Adrenal gland (tissue), 19 donors: ENCODE results near the gene SGSM1. TPM values are rescaled to one million over a fixed set of nuclear protein-coding genes. Genes with fewer than 3 reads are reported as not detected.
A peak's percentile ranks its signal among the peaks of the same experiment; 100 is the strongest.

ENCODE experiments used
- DNase-seq, 7 donors: peaks; one replicate each; pipeline ENCODE4 v3.0.0-alpha.2; 2019 to 2020
- H3K27ac ChIP-seq, 5 donors: fragments of 200-600 bp; sonication (generic) in 4 of 5; 1 replicate in 3 of 5; 2 replicates in 2 of 5; pipeline versions ENCODE4 v1.5.1 to v1.8.0; 2016 to 2020; ENCODE audit warnings: mild to moderate bottlenecking in 1 of 5
- H3K27me3 ChIP-seq: fragments of 200-600 bp; 2 replicates; pipeline ENCODE4 v1.8.0; 2021
- H3K36me3 ChIP-seq, 2 donors: fragments of 200-600 bp; replicated peaks in 1 of 2; 1 replicate in 1 of 2; 2 replicates in 1 of 2; pipeline versions ENCODE4 v1.5.1 to v1.8.0; 2018 to 2022
- H3K4me1 ChIP-seq, 2 donors: fragments of 200-600 bp; replicated peaks in 1 of 2; 1 replicate in 1 of 2; 2 replicates in 1 of 2; pipeline versions ENCODE4 v1.5.1 to v1.8.0; 2018 to 2021
- H3K4me3 ChIP-seq, 4 donors: fragments of 200-600 bp; sonication (generic) in 3 of 4; one replicate each; pipeline ENCODE4 v1.5.1; 2016 to 2018
- H3K9me3 ChIP-seq, 3 donors: fragments of 200-600 bp; sonication (generic) in 1 of 3; replicated peaks in 1 of 3; 1 replicate in 2 of 3; 2 replicates in 1 of 3; pipeline versions ENCODE4 v1.5.1 to v1.8.0; 2016 to 2021
- POLR2A ChIP-seq, 2 donors: fragments of 450-650 bp; IDR thresholded peaks; one replicate each; pipeline ENCODE4 v1.6.1; 2017; ENCODE audit warnings: antibody characterized with exemption in 2 of 2, mild to moderate bottlenecking in 2 of 2, moderate library complexity in 1 of 2
- WGBS, 4 donors: extraction: QIAGEN DNeasy Blood & Tissue Kit in 2 of 4; methylation state at CpG; one replicate each; pipeline versions ENCODE4 v1.1.5 to v1.1.7; 2013 to 2017; 5-methylcytosine and 5-hydroxymethylcytosine counted together
- intact Hi-C, 2 donors: fragments of 100-400 bp; cut with DNase I; formaldehyde crosslinking; loops; one replicate each; pipeline versions ENCODE4 v1.14.1 to v1.15.0; 2022 to 2023
- long read RNA-seq, 10 donors: library from polyadenylated mRNA in 3 of 10; unstranded in 2 of 10; stranded (forward) in 1 of 10; transcript quantifications; one replicate each; pipeline ENCODE4 v2.0.0 and lab custom pipeline, GENCODE V29; 2021 to 2026
- polyA plus RNA-seq, 3 donors: library from polyadenylated mRNA; stranded (reverse); fragments of 200-250 nt in 2 of 3; fragments of 350-450 nt in 1 of 3; fragmentation: Illumina TruSeq in 1 of 3; extraction: RNeasy Lipid Tissue Mini Kit (QIAGEN cat#74804) in 1 of 3; gene quantifications; one replicate each; pipeline ENCODE4 v1.2.3, GENCODE V29; 2013 to 2014
- total RNA-seq, 9 donors: library from RNA; depleted of rRNA in 4 of 9; stranded (reverse); fragments of >200 nt in 4 of 9; fragments of 120-200 nt in 1 of 9; fragmentation: NEBNext Ultra II Directional in 1 of 9; extraction: Animal tissue kit (Norgen Biotek cat#: 25700) in 1 of 9; gene quantifications; one replicate each; pipeline versions ENCODE4 v1.1.0 to v1.2.4, GENCODE V29; 2013 to 2023
- TF ChIP-seq, protein P1 (sequence below), 6 experiments: fragments of 450-650 bp in 4 of 6; fragments of 200-600 bp in 2 of 6; sonication (generic) in 1 of 6; IDR thresholded peaks; 1 replicate in 5 of 6; 2 replicates in 1 of 6; pipeline versions ENCODE4 v1.5.1 to v1.8.0; 2016 to 2021; ENCODE audit warnings: antibody characterized with exemption in 6 of 6, mild to moderate bottlenecking in 2 of 6, moderate library complexity in 1 of 6
- donor health status: healthy with polysubstance abuse.
- donor health status: Bipolar disorder and iron deficiency.
- donor health status: DM: yes; HTN: yes; CAD: no.
- donor health status: DM: no; HTN: no; CAD: no.
- donor health status: DM: no; HTN: no; CAD: no.
- donor health status: DM: yes; HTN: yes; CAD: no.

SGSM1 gene, protein sequence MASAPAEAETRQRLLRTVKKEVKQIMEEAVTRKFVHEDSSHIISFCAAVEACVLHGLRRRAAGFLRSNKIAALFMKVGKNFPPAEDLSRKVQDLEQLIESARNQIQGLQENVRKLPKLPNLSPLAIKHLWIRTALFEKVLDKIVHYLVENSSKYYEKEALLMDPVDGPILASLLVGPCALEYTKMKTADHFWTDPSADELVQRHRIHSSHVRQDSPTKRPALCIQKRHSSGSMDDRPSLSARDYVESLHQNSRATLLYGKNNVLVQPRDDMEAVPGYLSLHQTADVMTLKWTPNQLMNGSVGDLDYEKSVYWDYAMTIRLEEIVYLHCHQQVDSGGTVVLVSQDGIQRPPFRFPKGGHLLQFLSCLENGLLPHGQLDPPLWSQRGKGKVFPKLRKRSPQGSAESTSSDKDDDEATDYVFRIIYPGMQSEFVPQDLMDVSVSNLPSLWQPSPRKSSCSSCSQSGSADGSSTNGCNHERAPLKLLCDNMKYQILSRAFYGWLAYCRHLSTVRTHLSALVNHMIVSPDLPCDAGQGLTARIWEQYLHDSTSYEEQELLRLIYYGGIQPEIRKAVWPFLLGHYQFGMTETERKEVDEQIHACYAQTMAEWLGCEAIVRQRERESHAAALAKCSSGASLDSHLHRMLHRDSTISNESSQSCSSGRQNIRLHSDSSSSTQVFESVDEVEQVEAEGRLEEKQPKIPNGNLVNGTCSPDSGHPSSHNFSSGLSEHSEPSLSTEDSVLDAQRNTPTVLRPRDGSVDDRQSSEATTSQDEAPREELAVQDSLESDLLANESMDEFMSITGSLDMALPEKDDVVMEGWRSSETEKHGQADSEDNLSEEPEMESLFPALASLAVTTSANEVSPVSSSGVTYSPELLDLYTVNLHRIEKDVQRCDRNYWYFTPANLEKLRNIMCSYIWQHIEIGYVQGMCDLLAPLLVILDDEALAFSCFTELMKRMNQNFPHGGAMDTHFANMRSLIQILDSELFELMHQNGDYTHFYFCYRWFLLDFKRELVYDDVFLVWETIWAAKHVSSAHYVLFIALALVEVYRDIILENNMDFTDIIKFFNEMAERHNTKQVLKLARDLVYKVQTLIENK
- 1 to 10 TPM; 1.9 to 6.8 (median 3.6) TPM for total RNA-seq
- 1 to 10 TPM; 2.0 to 3.4 (median 3.3) TPM for polyA plus RNA-seq
- long read RNA-seq, donor 1 = 0 reads
- long read RNA-seq, donor 2, full-length matches to known transcripts = 1 of 1 reads
- long read RNA-seq, donor 2, partial matches to known transcripts = 0 of 1 reads
- long read RNA-seq, donor 2, other reads (novel, unspliced or antisense) = 0 of 1 reads
- long read RNA-seq, donor 3 = 0 reads
- long read RNA-seq, donor 4 = 0 reads
- long read RNA-seq, donor 5, full-length matches to known transcripts = 2 of 6 reads
- long read RNA-seq, donor 5, partial matches to known transcripts = 3 of 6 reads
- long read RNA-seq, donor 5, other reads (novel, unspliced or antisense) = 1 of 6 reads
- long read RNA-seq, donor 6, partial matches to known transcripts = 0 of 1 reads
- long read RNA-seq, donor 6, other reads (novel, unspliced or antisense) = 1 of 1 reads
- long read RNA-seq, donor 7 = 0 reads
- long read RNA-seq, donor 8, partial matches to known transcripts = 0 of 1 reads
- long read RNA-seq, donor 8, other reads (novel, unspliced or antisense) = 0 of 1 reads
- long read RNA-seq, donor 9 = 0 reads
- long read RNA-seq, donor 10 = 0 reads

DNA sequence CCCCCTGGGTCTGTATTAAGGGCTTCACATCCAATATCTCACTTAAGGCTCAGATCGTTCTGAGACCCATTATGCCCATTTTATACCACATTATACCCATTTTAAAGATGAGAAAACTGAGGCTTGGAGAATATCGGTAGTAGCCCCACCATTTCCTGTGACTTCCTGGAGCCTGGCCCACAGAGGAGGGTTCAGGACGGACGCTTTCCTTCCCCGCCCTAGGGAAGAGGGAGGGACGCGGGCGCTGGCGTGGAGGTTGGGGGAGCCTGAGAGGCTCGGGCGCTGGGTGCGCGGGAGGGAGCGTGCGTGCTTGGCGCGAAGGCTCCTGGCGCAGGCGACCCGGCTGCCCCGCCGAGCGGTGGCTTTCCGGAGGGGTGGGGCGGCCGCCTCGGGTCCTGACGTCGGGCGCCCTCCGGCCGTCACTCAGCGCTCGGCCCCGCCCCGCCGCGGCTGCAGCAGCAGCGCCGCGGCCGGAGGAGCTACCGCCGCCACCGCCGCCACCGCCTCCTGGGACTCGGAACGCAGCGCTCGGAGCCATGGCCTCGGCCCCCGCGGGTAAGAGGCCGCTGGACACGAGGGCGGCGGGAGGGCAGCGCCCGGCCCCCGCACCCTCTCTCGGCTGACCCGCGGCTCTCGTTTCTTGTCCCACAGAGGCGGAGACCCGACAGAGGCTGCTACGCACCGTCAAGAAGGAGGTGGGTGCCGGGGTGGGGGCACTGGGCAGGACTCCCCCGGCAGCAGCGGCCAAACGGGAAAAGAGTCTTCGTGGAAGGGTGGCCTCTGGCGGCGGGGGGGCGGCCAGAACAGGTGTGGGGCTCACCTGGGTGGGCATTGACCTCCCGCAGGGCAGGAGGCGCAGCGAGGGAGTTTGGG, at the start of gene SGSM1:
Gene SGSM1 (plus strand): TSS at position 422 of the 873 bp plus-strand sequence. CDS start 115 bp downstream, at position 537.
- H3K4me1 ChIP-seq = peaks cover 4 to 12% of the 10 kb centered on the region in 2 donors

DNA sequence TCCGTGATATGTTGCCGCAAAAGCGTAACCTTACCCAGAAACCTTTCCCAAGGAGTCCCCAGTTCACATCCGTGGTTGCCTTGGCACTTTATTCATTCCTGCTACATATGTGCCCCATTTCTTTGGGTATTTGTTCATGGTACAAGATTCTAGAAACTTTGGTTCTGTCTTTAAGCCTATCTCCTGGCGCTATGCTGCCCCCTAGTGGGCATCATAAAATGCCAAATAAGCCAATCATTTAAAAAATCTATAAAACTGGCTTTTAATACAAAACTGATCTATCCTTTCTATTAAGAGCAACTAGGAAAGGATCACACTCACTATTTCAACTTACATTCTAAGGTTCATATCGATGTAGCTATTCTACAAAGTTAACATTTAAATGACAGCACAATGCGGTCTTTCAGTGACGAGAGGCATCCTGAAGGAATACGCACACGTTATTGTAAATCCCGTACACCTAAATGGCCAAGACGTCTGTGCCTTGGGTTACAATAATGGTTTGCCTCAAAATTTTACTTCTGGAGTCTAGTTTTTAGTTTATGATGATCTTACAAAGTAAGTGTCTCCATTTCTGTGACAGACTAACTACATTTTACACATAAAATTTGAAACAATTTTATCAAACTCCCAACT, 47.7 kb upstream of the SGSM1 start:
- no peak overlapping the region for H3K27ac ChIP-seq
- DNase-seq = peak; percentile 33 to 75 (median 59)
- no peak overlapping the region for H3K4me3 ChIP-seq
- peaks cover 0 to 11% of the 10 kb centered on the region in 2 donors for H3K4me1 ChIP-seq
- no peaks in the 10 kb centered on the region for H3K27me3 ChIP-seq
- intact Hi-C loops = loop anchor here in 1 of 2 donors (10.0 kb wide), 1 partner anchor 113 kb away; no protein-coding TSS in a partner anchor
- 51 to 59% (median 56%) methylated on average over 12 of the region's 12 CpGs for WGBS, 4 donors
- TF ChIP-seq, protein P1, sequence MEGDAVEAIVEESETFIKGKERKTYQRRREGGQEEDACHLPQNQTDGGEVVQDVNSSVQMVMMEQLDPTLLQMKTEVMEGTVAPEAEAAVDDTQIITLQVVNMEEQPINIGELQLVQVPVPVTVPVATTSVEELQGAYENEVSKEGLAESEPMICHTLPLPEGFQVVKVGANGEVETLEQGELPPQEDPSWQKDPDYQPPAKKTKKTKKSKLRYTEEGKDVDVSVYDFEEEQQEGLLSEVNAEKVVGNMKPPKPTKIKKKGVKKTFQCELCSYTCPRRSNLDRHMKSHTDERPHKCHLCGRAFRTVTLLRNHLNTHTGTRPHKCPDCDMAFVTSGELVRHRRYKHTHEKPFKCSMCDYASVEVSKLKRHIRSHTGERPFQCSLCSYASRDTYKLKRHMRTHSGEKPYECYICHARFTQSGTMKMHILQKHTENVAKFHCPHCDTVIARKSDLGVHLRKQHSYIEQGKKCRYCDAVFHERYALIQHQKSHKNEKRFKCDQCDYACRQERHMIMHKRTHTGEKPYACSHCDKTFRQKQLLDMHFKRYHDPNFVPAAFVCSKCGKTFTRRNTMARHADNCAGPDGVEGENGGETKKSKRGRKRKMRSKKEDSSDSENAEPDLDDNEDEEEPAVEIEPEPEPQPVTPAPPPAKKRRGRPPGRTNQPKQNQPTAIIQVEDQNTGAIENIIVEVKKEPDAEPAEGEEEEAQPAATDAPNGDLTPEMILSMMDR (IDR thresholded peaks at IDR 0.05) = peak; percentile 69 to 96 (median 82)
- TF ChIP-seq POLR2A (IDR thresholded peaks at IDR 0.05) = no peak
- H3K36me3 ChIP-seq = no peaks in the 10 kb centered on the region
- no peaks in the 10 kb centered on the region for H3K9me3 ChIP-seq

More for the DNA sequence above, at the start of gene SGSM1:
- DNase-seq = peak; percentile 78 to 89 (median 87)
- Histone ChIP-seq H3K27me3 (no peaks in the 10 kb centered on the region), H3K27ac (peak within 1 kb of the TSS in 3 of 5 donors; percentile 66 to 79 (median 77)), H3K9me3 (no peaks in the 10 kb centered on the region), H3K4me3 (peak within 1 kb of the TSS in 3 of 4 donors; percentile 33 to 84 (median 50)), H3K36me3 (no peaks in the 10 kb centered on the region)
- WGBS, 4 donors = 2 to 3% (median 2%) methylated on average over 4 to 80 of the region's 80 CpGs
- TF ChIP-seq, protein P1 (IDR thresholded peaks at IDR 0.05) = no peak
- peak; percentile 44 to 80 for TF ChIP-seq POLR2A (IDR thresholded peaks at IDR 0.05)
- intact Hi-C loops = loop anchor here in 1 of 2 donors (5.0 kb wide), 1 partner anchor 36 kb away; no protein-coding TSS in a partner anchor

DNA sequence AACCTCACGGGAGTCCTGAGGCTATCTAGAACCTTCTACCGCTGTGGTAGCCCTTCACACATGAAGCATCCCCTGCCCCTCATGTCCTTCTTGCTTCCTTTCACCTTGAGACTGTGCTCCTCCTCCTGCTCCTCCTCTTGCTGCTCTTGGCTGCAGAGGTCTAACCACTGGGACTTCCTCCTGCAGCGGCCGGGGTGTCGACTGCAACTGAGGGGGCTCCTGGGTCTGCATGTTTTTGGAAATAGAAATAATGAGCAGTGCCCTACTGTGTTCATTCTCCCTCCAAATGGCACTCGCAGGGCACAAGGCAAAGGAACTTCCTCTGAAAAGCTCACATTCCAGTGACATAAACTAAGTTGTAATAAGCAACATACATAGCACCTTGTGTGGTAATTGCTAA, 46.2 kb upstream of the SGSM1 start:
- Histone ChIP-seq H3K27me3 (no peaks in the 10 kb centered on the region), H3K27ac (no peak overlapping the region), H3K36me3 (no peaks in the 10 kb centered on the region), H3K9me3 (no peaks in the 10 kb centered on the region), H3K4me3 (no peak overlapping the region), H3K4me1 (no peaks in the 10 kb centered on the region)
- no peak for TF ChIP-seq POLR2A (IDR thresholded peaks at IDR 0.05)
- 54 to 70% (median 60%) methylated on average over 6 of the region's 6 CpGs for WGBS, 4 donors
- intact Hi-C loops = loop anchor here in 1 of 2 donors (10.0 kb wide), 1 partner anchor 115 kb away; no protein-coding TSS in a partner anchor
- DNase-seq = no peak
